GM08714 (cell line): Measurements from ENCODE around the gene SEMA3B.

Experiments
- H3K4me3 ChIP-seq: fragments of 200-500 bp; sonication (Bioruptor generic); 2 replicates; pipeline ENCODE4 v1.5.1; 2014; ENCODE audit warnings: mild to moderate bottlenecking, low read length, inconsistent platforms
- ZNF274 ChIP-seq: IDR thresholded peaks from 2 replicates; pipeline ENCODE4 v1.6.1; 2012; ENCODE audit warnings: mild to moderate bottlenecking, low read depth, low read length

SEMA3B gene

DNA sequence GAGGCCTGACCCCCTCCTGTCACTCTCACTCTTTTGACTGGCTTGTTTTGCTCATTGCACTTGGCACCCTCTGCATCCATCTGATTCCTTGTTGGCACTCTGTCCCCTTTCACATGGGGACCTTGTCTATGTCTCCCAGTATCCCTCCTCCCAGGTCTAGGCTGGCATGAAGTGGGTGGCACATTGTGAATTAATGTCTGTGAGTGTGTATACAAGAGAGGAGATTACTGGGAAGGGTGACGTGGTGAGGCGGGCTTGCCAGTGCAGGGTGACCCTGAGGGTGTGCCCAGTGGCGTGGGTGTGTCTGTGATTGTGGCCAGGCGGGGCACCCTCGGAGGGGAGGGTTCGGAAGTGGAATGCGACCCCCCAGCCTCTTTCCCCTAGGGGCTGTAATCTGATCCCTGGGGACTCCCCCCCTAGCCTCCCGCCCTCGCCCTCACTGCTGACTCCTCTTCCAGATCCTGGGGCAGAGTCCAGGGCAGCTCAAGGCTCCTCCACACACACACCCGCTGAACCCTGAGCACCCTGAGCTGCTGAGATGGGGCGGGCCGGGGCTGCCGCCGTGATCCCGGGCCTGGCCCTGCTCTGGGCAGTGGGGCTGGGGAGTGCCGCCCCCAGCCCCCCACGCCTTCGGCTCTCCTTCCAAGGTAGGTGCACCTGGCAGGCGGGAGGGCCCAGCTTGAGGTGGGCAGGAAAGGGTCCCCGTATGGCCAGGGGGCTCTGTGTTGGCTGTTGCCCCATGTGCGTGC is at the start of gene SEMA3B:
SEMA3B (plus strand) TSS at position 445 of the 749 bp plus-strand sequence; CDS start at position 539, 94 bp downstream.
- no peak within 1 kb of the TSS for H3K4me3 ChIP-seq
- TF ChIP-seq ZNF274 = no peak

DNA sequence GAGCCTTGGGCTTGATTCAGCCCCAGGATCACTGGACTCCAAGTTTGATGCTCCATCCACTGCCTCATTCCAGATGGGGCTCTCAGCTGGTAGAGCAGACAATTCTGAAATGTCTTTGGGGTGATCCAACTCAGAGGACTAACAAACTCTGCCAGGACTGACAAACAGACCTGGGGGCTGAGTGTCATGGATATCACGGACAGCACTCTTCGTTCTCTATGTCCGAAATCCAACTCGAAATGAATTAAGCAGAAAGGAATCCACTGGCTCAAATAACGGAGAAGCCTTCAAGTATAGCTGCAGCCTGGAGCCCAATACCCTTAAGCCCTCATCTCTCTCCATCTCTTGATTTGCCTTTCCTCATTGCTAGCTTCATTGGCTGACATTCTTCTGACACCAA is 49.7 kb upstream of the SEMA3B start:
- no peak for TF ChIP-seq ZNF274

DNA sequence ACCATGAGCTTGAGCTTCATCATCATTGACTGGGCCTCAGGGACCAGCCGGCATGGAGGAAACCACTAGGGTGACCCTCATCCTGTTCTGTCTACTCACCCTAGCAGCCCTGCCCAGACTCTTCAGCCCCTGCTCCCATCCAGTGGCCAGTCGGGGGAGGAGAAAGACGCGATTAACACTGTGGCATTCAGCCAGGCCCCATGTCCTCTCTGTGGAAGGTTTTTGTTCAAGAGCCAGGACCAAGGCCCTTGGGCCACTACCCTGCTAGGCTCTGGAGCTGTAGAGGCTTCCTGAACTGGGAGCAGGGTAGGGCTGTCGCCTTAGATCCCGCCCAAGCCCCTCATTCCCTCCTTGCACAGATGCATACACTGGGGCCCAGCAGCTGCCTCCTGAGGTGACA is 48.8 kb upstream of the SEMA3B start:
- TF ChIP-seq ZNF274 = no peak
- H3K4me3 ChIP-seq = no peak overlapping the region

More for the DNA sequence above, 49.7 kb upstream of the SEMA3B start:
- no peak overlapping the region for H3K4me3 ChIP-seq

DNA sequence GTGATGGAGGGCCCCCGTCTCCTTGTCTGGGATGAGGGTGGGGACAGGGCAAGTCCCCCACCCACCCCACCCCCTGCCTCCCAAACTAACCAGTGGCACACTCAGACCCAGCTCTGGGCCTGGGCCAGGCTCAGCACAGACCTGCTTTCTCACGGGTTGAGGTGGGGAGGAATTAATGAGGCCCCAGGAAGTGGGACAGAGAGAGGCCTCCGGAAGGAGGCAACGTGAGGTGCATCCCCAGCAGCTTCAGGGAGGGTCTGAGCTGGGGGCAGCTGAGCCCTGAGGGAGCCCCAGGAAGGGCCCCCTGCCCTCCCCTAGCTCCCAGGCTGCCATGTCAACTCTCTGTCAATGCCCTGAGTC is 47.9 kb upstream of the SEMA3B start:
- H3K4me3 ChIP-seq = no peak overlapping the region
- no peak for TF ChIP-seq ZNF274

DNA sequence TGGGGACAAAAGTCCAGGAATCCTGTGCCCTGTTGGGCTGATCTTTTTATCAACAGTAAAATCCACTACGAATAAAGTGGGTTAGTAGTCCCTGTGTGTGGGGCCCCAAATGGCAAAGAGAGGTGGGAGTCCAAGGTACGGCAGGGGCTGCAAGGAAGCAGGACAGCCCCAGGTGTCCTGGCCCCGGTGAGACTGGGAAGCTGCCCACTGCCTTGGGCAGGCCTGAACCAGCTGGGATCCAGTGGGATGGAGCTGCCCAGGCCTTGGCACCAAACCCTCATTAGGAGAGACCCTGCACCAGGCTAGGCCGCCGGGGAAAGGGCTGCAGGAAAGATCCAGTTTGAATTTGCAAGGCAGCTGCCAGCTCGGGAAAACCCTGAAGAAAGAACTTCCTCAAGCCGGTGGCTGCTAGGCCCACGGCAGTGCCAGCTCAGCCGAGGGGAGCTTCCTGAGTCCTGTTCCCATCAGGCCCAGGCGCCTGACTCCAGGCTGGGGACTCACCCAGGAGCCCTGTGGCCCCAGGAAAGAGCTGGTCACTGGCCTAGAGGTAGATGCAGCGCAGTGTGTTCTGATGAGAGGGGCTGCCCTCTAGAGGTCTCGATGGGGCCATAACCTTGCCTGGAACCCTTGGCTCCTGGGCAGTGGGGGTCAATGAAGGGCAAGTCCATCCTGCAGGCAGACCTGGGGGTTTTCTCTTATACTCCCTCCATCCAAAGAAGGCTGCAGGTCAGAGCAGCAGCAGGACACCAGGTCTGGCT is 47.4 kb upstream of the SEMA3B start:
- H3K4me3 ChIP-seq = no peak overlapping the region
- no peak for TF ChIP-seq ZNF274

DNA sequence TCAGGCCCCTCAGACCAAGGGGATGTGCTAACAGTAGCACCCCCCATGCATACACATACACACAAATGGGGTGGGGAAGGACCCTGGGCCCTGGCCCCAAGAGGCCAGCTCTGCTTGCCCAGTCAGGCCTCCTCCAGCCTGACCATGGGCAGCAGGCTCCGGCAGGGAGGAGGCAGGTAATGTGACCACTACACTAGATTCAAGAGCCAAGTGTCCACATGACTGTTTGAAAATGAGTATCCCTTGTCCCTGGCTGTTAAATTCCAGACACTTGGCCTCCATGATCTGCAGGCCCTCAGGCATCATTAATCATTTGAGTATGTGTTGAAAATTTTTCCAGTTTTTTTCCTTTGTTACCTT is 46.8 kb upstream of the SEMA3B start:
- H3K4me3 ChIP-seq = no peak overlapping the region
- TF ChIP-seq ZNF274 = no peak

DNA sequence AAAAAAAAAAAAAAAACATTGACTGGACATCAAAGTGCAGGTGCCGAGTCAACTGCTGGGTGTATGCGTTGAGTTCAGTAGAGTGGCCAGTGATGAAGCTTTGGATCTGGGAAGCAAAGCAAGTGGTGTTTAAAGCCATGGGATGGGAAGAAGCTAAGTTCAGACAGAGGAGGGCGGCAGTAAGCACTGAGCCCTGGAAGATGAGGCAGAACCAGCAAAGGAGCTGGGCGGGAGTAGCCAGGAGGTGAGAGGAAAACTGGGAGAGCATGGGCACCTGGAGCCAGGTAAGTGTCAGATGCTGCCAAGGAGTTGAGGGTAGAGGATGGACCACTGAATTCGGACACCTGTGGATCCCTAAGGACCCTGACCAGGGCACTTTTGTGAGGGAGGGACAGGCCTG is 44.3 kb upstream of the SEMA3B start:
- H3K4me3 ChIP-seq = no peak overlapping the region
- no peak for TF ChIP-seq ZNF274

DNA sequence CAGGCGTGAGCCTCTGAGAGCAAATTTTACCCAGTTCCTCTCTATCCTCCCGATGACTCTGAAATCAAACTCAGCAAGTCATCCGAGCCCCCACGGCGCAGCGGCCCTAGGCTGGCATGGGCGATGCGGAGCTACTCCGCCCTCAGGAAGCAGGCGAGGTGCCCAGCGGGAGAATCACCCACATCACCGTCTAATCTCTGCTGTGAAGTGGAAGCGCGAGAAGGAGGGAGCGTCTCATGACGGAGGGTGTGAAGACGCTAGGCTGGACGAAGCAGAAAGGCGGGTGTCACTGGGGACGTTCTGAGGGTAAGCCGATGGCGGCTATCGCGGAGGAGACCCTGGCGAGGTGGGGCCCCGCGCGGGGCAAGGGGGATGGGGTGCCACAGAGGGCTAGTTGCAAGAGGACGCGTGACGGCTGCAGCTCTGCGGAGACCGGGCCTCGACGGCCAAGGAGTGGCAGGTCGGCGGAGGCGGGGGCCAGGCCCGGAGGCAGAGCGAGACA is 42.0 kb upstream of the SEMA3B start:
- TF ChIP-seq ZNF274 = no peak
- H3K4me3 ChIP-seq = peak overlapping the region; percentile 29; the same call in 1 of the 2 replicates

DNA sequence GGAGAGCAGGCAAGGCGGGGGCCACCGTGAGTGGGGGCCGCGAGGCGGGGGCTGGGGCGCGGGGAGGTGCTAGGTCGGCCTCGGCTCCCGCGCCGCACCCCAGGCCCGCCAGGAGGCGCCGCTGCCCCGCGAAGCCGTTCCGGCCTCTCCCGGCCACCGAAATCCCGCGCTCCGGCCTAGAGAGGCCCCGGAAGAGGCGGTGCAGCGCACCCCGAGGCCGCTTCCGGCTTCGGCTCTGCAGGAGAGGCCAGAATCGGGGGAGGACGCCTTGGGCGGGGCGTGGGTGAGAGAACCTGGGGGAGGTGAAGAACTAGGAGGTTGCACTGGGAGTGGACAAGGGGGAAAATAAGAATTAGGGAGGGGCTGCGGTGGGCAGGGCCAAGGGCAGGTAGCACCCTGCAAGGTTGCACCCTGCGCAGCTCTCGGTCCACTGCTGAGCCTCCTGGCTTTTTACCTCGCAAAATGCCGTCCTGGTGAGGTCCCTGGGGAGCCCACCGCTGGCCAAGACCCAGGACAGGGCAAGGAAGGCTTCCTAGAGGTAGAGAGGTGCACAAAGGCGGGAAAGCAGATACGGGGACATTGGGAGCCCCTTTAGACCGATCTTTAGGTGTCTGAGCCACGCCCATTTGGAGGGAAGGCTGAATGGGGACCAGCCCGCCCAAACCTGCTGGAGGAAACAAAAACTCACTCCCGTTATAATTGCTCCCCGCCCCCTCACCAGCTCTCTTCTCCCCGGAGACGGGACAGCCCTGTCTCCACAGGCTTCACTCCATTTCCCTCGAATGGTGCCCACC is 41.4 kb upstream of the SEMA3B start:
- no peak for TF ChIP-seq ZNF274
- peak overlapping the region; percentile 73 for H3K4me3 ChIP-seq

DNA sequence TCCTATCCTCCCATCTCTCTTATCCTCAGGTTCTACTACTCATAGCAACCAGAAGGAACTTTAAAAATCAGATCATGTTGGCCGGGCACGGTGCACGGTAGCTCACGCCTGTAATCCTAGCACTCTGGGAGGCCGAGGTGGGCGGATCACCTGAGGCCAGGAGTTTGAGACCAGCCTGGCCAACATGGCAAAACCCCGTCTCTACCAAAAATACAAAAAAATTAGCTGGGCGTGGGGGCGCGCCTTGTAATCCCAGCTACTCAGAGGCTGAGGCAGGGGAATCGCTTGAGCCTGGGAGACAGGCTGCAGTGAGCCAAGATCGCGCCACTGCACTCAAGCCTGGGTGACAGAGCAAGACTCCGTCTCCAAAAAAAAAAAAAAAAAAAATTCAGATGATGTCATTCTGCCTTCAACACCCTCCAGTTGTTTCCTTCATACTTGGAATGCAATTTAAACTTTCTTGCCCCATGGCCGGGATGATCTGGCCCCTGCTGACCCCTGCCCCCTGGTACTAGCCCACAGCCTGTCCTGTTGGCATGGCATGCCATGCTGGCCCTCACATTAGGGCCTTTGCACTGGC is 40.7 kb upstream of the SEMA3B start:
- peak overlapping the region; percentile 73; the same call in 1 of the 2 replicates for H3K4me3 ChIP-seq

DNA sequence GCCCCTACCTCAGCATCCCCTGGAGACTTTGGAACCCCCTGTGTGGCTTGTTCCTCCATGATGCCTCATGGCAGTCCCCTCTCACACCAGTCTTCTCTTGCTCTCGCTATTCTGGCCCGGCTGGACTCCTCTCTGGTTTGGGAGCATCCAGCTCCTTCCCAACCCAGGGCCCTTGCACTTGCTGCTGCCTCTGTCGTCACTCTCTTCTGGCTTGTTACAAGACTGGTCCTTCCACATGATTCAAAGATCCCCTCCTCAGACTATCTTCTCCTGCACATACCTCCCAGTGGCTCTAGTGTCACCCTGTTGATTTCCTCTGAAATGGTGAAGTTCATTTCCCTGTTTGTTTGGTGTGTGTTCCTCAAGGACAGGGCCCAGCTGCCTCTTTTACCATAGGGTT is 39.5 kb upstream of the SEMA3B start:
- TF ChIP-seq ZNF274 = no peak
- H3K4me3 ChIP-seq = no peak overlapping the region

DNA sequence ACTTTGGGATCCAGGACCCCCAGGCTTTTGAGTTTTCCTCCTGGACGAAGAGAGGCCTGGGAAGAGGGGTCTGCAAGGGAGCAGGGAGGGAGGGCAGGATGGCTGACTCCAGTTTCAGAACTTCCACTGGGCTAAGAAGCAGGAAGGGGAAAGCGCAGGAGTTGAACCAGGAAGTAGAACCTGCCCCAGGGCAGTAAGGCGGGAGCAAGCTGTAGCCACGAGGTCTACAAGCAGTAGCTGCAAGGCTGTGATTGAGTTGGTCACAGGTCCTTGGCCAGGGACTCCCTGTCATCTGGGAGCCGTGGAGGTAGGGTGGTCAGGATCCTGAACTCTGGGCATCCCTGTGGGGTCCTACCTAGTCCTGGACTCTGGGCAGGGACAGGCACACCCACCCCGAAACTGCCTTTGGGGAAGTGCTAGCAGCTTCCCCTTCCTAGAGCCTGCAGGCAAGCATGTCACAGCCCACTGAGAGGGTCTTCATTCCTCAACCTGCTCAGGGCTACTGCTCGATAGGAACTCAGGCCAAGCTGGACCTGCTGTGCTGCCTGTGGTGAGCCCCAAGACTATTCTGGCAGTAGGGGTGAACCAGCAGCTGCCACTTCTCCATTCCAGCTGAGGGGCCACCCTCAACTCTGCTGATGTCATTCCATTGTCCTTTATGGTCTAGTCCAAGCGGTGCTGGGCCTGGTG is 38.7 kb upstream of the SEMA3B start:
- no peak overlapping the region for H3K4me3 ChIP-seq
- TF ChIP-seq ZNF274 = no peak

DNA sequence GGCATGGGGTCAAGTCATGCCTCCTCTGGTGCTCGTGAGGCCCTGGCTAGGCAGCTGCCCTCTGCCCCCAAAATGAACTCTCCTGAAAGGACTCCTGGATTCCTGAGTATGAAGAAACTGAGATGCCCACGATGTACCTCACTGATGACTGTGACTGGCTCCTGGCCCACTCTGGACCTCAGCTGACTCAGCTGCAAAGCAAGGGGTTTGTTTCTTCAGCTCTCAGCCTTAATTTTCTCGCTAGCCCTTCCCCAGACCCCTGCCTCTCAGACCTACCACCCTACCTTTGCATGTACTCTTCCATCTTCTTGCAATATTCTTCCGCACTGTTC is 38.2 kb upstream of the SEMA3B start:
- no peak overlapping the region for H3K4me3 ChIP-seq
- TF ChIP-seq ZNF274 = no peak

DNA sequence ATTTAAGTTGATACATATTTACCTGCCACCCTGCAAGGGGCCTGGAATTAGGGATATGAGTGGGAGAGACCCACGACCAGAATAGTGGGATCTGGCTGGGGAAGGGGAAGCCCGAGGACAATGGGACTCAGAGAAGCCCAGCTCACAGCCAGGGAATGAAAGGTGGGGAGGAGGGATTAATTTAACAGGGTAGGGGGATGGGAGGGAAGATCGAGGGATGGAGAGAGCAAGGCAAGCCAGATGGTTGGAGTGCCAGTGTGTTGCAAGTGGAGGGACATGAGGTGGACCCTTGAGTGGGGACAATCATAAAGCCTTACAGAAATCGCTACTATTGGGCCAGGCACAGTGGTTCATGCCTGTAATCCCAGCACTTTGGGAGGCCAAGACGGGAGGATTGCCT is 37.4 kb upstream of the SEMA3B start:
- no peak overlapping the region for H3K4me3 ChIP-seq
- no peak for TF ChIP-seq ZNF274
